Left renal pelvis (tissue), 4 donors: ENCODE results near the gene SRRM1. TPM values are rescaled to one million over a fixed set of nuclear protein-coding genes. Genes with fewer than 3 reads are reported as not detected.
"Not testable (repeated sequence)": the region's sequence is repeated elsewhere in the genome, so short reads cannot be mapped to it uniquely, and the experiment has no call there.

Experiments used
- DNase-seq, 4 donors: peaks; one replicate each; pipeline ENCODE4 v3.0.0-alpha.2; 2013; ENCODE audit warnings: low read depth in 4 of 4, low spot score in 3 of 4
- polyA plus RNA-seq, 4 donors: library from polyadenylated mRNA; unstranded; fragments of 120-200 nt; gene quantifications; one replicate each; pipeline ENCODE4 v1.2.1, GENCODE V29; 2013; ENCODE audit not compliant: insufficient read length in 4 of 4

The SRRM1 gene
- polyA plus RNA-seq, 4 donors = 123 to 175 (median 148) TPM

GRCh38 chr1:24692351-24692980, 49.4 kb downstream of the SRRM1 start:
- no peak for DNase-seq

GRCh38 chr1:24693827-24694379, 50.8 kb downstream of the SRRM1 start:
- DNase-seq = no peak

- no peak for DNase-seq
Observed at GRCh38 chr1:24694380-24694843, 51.3 kb downstream of the SRRM1 start.

- DNase-seq = no peak
Observed at GRCh38 chr1:24695202-24695974, 52.3 kb downstream of the SRRM1 start.

GRCh38 chr1:24696041-24696755, 53.1 kb downstream of the SRRM1 start:
- DNase-seq = no peak

- DNase-seq = no peak
Observed at GRCh38 chr1:24696756-24697330, 53.7 kb downstream of the SRRM1 start.

- DNase-seq = not testable (repeated sequence)
Observed at GRCh38 chr1:24697453-24698001, 54.4 kb downstream of the SRRM1 start.

GRCh38 chr1:24698326-24698725, 55.2 kb downstream of the SRRM1 start:
- DNase-seq = not testable (repeated sequence)

GRCh38 chr1:24699628-24700027, 56.5 kb downstream of the SRRM1 start:
- DNase-seq = no peak

- DNase-seq = no peak
Observed at GRCh38 chr1:24702511-24703293, 59.6 kb downstream of the SRRM1 start.

GRCh38 chr1:24704411-24705259, 61.5 kb downstream of the SRRM1 start:
- no peak for DNase-seq

GRCh38 chr1:24705260-24706073, 62.4 kb downstream of the SRRM1 start:
- DNase-seq = peak in 2 of 4 donors; percentile 60 to 61

- not testable (repeated sequence) for DNase-seq
Observed at GRCh38 chr1:24706074-24706389, 62.9 kb downstream of the SRRM1 start.

- DNase-seq = no peak
Observed at GRCh38 chr1:24707687-24708086, 64.6 kb downstream of the SRRM1 start.

GRCh38 chr1:24708938-24709337, 65.8 kb downstream of the SRRM1 start:
- no peak for DNase-seq

- DNase-seq = no peak
Observed at GRCh38 chr1:24709791-24710441, 66.8 kb downstream of the SRRM1 start.

GRCh38 chr1:24711329-24711728, 68.2 kb downstream of the SRRM1 start:
- DNase-seq = no peak

GRCh38 chr1:24713176-24713575, 70.1 kb downstream of the SRRM1 start:
- no peak for DNase-seq
